Heart left ventricle (tissue), 16 donors: ENCODE results near the gene FZD1. TPM values are rescaled to one million over a fixed set of nuclear protein-coding genes. Genes with fewer than 3 reads are reported as not detected.
A peak's percentile ranks its signal among the peaks of the same experiment; 100 is the strongest.

ENCODE experiments used
- ATAC-seq, 4 donors: fragments of 200-7000 bp; cut with Tn5 transposase; one replicate each; pipeline ENCODE4 v1.9.1; 2020 to 2022; ENCODE audit warnings: moderate library complexity in 4 of 4, mild to moderate bottlenecking in 3 of 4, moderate number of reproducible peaks in 1 of 4
- DNase-seq, 5 donors: peaks; one replicate each; pipeline ENCODE4 v3.0.0-alpha.2; 2020
- H3K27ac ChIP-seq, 12 donors: fragments of 200-600 bp; sonication (generic) in 4 of 12; one replicate each; pipeline versions ENCODE4 v1.5.0 to v1.8.0; 2016 to 2022; ENCODE audit warnings: mild to moderate bottlenecking in 2 of 12
- H3K27me3 ChIP-seq, 9 donors: fragments of 200-600 bp; sonication (generic) in 2 of 9; one replicate each; pipeline versions ENCODE4 v1.5.1 to v1.8.0; 2016 to 2022; ENCODE audit warnings: mild to moderate bottlenecking in 3 of 9
- H3K36me3 ChIP-seq, 9 donors: fragments of 200-600 bp; sonication (generic) in 2 of 9; one replicate each; pipeline versions ENCODE4 v1.5.0 to v1.8.0; 2018 to 2022; ENCODE audit warnings: mild to moderate bottlenecking in 2 of 9
- H3K4me1 ChIP-seq, 12 donors: fragments of 200-600 bp; sonication (generic) in 4 of 12; one replicate each; pipeline versions ENCODE4 v1.5.0 to v1.8.0; 2016 to 2022; ENCODE audit warnings: mild to moderate bottlenecking in 3 of 12
- H3K4me3 ChIP-seq, 12 donors: fragments of 200-600 bp; sonication (generic) in 4 of 12; one replicate each; pipeline versions ENCODE4 v1.5.0 to v1.8.0; 2017 to 2022; ENCODE audit warnings: mild to moderate bottlenecking in 9 of 12, moderate library complexity in 4 of 12
- H3K9me3 ChIP-seq, 12 donors: fragments of 200-600 bp; sonication (generic) in 4 of 12; one replicate each; pipeline versions ENCODE4 v1.5.0 to v1.8.0; 2016 to 2022; ENCODE audit warnings: mild to moderate bottlenecking in 1 of 12
- POLR2A ChIP-seq, 2 donors: fragments of 450-650 bp; IDR thresholded peaks; one replicate each; pipeline ENCODE4 v1.6.1; 2017; ENCODE audit warnings: antibody characterized with exemption in 2 of 2, mild to moderate bottlenecking in 2 of 2, moderate library complexity in 2 of 2
- WGBS, 4 donors: extraction: QIAGEN DNeasy Blood & Tissue Kit in 2 of 4; methylation state at CpG; one replicate each; pipeline versions ENCODE4 v1.1.5 to v1.1.7; 2013 to 2018; 5-methylcytosine and 5-hydroxymethylcytosine counted together
- intact Hi-C, 10 donors: fragments of 100-400 bp; cut with DNase I; formaldehyde crosslinking; loops; one replicate each; pipeline versions ENCODE4 v1.11.1 to v1.14.2; 2022
- polyA plus RNA-seq, 2 donors: library from polyadenylated mRNA; stranded (reverse); fragments of 200-250 nt; gene quantifications; one replicate each; pipeline ENCODE4 v1.2.3, GENCODE V29; 2013
- total RNA-seq, 9 donors: library from RNA; depleted of rRNA in 2 of 9; stranded (reverse); fragments of >200 nt in 2 of 9; fragmentation: NEBNext Ultra II Directional in 3 of 9; extraction: Animal tissue kit (Norgen Biotek cat#: 25700) in 3 of 9; gene quantifications; one replicate each; pipeline versions ENCODE4 v1.1.0 to v1.2.4, GENCODE V29; 2016 to 2023
- TF ChIP-seq, protein P1 (sequence below), 12 donors: fragments of 200-600 bp; sonication (generic) in 4 of 12; IDR thresholded peaks; one replicate each; pipeline versions ENCODE4 v1.5.0 to v1.8.0; 2018 to 2022; ENCODE audit warnings: antibody characterized with exemption in 12 of 12, mild to moderate bottlenecking in 5 of 12
- donor health status: ischemic (EF 13 %, LVEDD 7.1; RV severe dilation, severe dysfunction).
- donor health status: healthy with polysubstance abuse.
- donor health status: DM: no; HTN: yes; CAD: no.
- donor health status: DM: no; HTN: no; CAD: no.
- donor health status: ischemic (EF 25% LVEDD 6.9; RV normal size, moderate dysfunction).
- donor health status: ischemic (EF 25% LVEDD 5.7; RV mildly dilated, moderate dysfunction).
- donor health status: healthy.
- donor health status: DM: yes; HTN: yes; CAD: no.
- donor health status: ischemic (EF 35%, LVEDD 5.7; RV mildly dilated, moderate dysfunction).
- donor health status: nonischemic (EF 11% LVEDD 7.7; RV severe dilation, severe dysfunction).
- donor health status: DM: yes; HTN: yes; CAD: no.
- donor health status: PGD.
- donor health status: ischemic (EF 29% LVEDD 5.4; RV normal size, mild dysfunction).
- donor health status: nonischemic (EF 23%, LVEDD 6.1; RV moderate dilation, normal function).

FZD1 gene
- total and polyA plus RNA-seq, 11 donors: 4.7 to 29.8 (median 16.5) TPM

DNA sequence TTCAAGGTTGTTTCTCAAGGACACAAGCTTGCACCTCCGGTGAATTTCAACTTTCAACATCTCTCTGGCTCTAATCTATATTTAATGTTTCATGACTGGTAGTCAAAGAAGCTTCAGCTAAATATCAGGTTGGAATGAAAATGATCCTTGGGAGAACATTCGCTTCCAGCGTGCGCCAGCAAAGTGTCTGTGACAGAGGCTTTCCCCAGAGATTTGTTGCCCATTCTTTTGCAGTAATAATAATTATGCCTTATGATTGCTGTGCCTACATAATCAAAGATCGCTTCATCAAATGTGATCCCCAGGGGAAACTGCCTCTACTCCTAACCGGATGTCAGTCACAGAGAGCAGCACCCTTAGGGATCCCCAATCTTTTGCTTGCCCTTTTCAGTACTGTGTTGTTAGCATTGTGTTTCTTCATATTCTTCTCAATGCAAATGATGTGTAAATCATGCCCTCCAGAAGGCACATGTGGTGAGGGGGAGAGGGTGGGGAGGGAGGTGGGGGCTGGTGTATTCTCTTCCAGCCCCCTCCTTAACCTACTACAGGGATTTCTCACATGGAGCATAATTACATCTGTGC is 30.5 kb downstream of the FZD1 start:
- TF ChIP-seq POLR2A (IDR thresholded peaks at IDR 0.05): no peak
- TF ChIP-seq, protein P1, sequence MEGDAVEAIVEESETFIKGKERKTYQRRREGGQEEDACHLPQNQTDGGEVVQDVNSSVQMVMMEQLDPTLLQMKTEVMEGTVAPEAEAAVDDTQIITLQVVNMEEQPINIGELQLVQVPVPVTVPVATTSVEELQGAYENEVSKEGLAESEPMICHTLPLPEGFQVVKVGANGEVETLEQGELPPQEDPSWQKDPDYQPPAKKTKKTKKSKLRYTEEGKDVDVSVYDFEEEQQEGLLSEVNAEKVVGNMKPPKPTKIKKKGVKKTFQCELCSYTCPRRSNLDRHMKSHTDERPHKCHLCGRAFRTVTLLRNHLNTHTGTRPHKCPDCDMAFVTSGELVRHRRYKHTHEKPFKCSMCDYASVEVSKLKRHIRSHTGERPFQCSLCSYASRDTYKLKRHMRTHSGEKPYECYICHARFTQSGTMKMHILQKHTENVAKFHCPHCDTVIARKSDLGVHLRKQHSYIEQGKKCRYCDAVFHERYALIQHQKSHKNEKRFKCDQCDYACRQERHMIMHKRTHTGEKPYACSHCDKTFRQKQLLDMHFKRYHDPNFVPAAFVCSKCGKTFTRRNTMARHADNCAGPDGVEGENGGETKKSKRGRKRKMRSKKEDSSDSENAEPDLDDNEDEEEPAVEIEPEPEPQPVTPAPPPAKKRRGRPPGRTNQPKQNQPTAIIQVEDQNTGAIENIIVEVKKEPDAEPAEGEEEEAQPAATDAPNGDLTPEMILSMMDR (IDR thresholded peaks at IDR 0.05): no peak
- no peak overlapping the region for H3K27ac ChIP-seq
- no peaks in the 10 kb centered on the region for H3K36me3 ChIP-seq
- peaks cover 0 to 15% (median 0%) of the 10 kb centered on the region in 12 donors for H3K4me1 ChIP-seq
- H3K9me3 ChIP-seq: no peaks in the 10 kb centered on the region
- intact Hi-C loops: no loop called here
- DNase-seq (no peak), ATAC-seq (no peak)
- peaks cover 0 to 3% (median 0%) of the 10 kb centered on the region in 9 donors for H3K27me3 ChIP-seq
- 67 to 80% (median 73%) methylated on average over 6 of the region's 6 CpGs for WGBS, 4 donors
- no peak overlapping the region for H3K4me3 ChIP-seq

DNA sequence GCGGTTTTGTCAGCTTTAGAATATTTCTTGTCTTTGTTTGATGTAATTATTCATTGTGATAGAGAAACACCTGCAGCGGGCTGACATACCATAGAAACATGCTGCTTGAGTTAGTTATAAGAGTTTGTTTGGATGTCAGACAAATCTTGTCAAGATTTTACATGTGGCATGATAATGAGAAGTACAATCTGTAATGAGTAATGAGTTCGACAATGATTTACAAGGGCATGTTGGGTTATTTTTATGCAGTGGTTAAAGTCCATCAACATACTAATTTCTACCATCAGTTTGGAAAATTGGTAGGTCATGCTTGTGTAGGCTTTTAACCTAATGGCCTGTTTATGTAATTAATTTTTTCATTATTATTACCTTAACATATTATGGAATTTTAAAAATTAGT is 31.3 kb downstream of the FZD1 start:
- ATAC-seq (no peak), DNase-seq (no peak)
- Histone ChIP-seq H3K36me3 (no peaks in the 10 kb centered on the region), H3K27ac (no peak overlapping the region), H3K4me1 (peaks cover 0 to 19% (median 0%) of the 10 kb centered on the region in 12 donors), H3K27me3 (peaks cover 0 to 3% (median 0%) of the 10 kb centered on the region in 9 donors), H3K4me3 (no peak overlapping the region), H3K9me3 (no peaks in the 10 kb centered on the region)
- TF ChIP-seq, protein P1 (IDR thresholded peaks at IDR 0.05): no peak
- intact Hi-C loops: no loop called here
- 88 to 94% (median 89%) methylated on average over 3 of the region's 3 CpGs for WGBS, 4 donors

DNA sequence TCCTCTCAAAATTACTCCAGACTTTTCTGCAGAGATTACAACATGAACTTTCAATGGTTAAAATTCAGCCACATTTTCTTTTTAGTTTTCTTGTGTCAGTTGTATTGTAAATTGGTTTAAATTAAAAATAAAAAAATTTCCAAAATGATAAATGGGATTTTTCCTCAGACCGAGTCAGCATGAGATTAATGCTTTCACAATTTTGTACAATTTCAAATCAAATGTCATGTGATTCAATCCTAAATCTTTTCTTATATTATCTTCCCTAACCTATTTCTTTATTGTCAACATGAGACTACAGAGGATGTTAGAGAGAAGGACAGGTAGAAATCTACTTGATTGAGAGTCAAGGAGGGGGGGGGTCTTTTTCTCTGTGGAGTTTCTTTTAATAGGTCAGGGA is 33.7 kb downstream of the FZD1 start:
- no peak overlapping the region for H3K27ac ChIP-seq
- intact Hi-C loops: no loop called here
- DNase-seq (no peak), ATAC-seq (no peak)
- 92 to 100% (median 96%) methylated on average over 1 of the region's 1 CpG for WGBS, 4 donors
- peaks cover 0 to 24% (median 0%) of the 10 kb centered on the region in 12 donors for H3K4me1 ChIP-seq
- TF ChIP-seq, protein P1 (IDR thresholded peaks at IDR 0.05): no peak
- no peak for TF ChIP-seq POLR2A (IDR thresholded peaks at IDR 0.05)
- no peak overlapping the region for H3K4me3 ChIP-seq
- no peaks in the 10 kb centered on the region for H3K9me3 ChIP-seq
- no peaks in the 10 kb centered on the region for H3K27me3 ChIP-seq
- no peaks in the 10 kb centered on the region for H3K36me3 ChIP-seq

DNA sequence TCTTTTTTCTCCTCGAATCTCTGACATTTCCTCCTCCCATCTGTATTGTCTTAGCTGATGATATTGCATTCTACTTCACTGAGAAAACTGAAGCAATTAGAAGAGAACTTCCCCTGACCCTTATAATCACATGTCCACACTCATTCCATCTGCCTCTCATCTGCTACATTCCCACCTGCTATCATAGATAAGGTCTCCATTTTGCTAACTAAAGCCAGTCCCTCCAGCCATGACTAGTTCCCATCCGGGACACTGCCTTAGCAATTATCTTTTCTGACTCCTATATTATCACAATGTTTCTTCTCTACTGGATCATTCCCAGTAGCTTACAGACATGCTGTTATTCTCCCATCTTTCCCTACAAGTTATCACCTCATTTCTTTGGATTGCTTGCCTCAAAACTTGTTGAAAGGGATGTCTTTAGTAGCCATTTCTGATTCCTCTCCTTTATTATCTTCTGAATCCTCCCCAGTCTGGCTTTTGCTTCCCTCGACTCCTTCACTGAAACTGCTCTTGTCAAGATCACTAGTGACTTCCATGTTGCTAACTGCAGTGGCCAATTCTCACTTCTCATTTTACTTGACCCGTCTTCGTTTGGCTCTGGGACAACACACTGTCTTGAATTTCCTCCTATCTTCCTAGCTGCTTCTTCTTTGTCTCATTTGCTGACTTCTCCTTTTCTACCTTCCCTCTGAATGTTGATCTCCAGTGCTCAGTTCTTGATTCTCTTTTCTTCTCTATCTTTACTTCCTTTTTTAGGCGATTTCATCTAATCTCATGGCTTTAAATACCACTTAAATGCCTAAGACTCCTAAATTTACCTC is 35.9 kb downstream of the FZD1 start:
- no peak overlapping the region for H3K4me3 ChIP-seq
- H3K27me3 ChIP-seq: no peaks in the 10 kb centered on the region
- TF ChIP-seq, protein P1 (IDR thresholded peaks at IDR 0.05): no peak
- no peak for TF ChIP-seq POLR2A (IDR thresholded peaks at IDR 0.05)
- peak in 2 of 5 donors; percentile 25 to 33 for DNase-seq
- H3K36me3 ChIP-seq: no peaks in the 10 kb centered on the region
- peak in 3 of 4 donors; percentile 38 to 64 (median 52) for ATAC-seq
- intact Hi-C loops: no loop called here
- H3K9me3 ChIP-seq: no peaks in the 10 kb centered on the region
- H3K27ac ChIP-seq: peak overlapping the region in 2 of 12 donors; percentile 2 to 64
- H3K4me1 ChIP-seq: peaks cover 0 to 24% (median 0%) of the 10 kb centered on the region in 12 donors
- WGBS, 4 donors: 72 to 77% (median 74%) methylated on average over 6 of the region's 6 CpGs
